Embryonic facial prominence (tissue), 1 donor: ENCODE data around the gene SUN1.

Experiments
- DNase-seq: peaks from one replicate; pipeline ENCODE4 v3.0.0-alpha.2; 2016; ENCODE audit errors: extremely low spot score

SUN1 gene

DNA sequence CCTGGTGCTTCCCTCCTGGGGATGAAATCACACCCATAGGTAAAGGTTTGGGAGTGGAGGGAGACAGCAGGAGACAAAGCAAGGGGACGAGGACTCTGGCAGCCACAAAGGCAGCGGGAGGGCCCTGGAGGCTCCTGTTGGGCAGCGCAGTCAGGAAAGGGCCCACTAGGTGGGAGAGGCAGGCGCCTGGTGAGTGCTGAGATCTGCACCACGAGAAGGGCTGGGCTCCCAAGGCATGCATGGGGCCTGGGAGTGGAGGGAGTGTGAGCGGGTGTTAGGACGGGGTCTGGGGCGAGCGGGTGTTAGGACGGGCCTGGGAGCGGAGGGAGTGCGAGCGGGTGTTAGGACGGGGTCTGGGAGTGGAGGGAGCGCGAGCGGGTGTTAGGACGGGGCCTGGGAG, 57.1 kb downstream of the SUN1 start:
- no peak for DNase-seq

DNA sequence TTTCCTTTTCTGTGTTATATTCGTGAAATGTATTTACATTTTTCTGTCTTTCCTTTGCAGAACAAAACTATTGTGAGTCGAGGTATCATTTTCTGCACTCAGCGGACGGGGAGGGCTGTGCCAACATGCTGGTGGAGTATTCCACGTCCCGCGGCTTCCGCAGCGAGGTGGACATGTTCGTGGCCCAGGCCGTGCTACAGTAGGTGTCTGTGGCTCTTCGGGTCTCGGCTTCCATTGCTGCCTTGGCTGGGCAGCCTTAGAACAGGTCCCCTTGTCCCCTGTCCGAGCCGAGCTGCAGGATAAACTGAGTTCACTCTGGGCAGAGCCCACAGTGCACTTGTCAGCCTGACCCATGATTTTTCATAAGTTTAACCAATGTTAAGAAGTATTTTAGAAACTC, 58.6 kb downstream of the SUN1 start:
- DNase-seq = no peak

DNA sequence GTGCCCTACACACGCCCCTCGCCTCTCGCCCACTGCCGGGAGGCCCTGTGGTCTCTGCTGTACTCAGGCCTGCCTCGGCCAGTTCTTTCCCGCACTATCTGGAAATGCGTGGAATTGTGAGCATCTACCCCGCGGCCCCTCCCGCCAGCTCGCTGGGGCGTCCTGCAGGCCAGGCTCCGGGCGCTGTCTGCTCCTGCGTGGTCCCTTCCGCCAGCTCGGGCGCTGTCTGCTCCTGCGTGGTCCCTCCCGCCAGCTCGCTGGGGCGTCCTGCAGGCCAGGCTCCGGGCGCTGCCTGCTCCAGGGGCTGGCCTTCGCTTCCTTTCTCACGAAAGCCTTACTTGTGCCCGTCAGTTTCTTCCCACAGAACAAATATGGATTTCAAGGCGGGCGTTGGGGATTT, 59.0 kb downstream of the SUN1 start:
- no peak for DNase-seq

GRCh38 chr7:891805-892204, 59.5 kb downstream of the SUN1 start:
- DNase-seq = no peak

DNA sequence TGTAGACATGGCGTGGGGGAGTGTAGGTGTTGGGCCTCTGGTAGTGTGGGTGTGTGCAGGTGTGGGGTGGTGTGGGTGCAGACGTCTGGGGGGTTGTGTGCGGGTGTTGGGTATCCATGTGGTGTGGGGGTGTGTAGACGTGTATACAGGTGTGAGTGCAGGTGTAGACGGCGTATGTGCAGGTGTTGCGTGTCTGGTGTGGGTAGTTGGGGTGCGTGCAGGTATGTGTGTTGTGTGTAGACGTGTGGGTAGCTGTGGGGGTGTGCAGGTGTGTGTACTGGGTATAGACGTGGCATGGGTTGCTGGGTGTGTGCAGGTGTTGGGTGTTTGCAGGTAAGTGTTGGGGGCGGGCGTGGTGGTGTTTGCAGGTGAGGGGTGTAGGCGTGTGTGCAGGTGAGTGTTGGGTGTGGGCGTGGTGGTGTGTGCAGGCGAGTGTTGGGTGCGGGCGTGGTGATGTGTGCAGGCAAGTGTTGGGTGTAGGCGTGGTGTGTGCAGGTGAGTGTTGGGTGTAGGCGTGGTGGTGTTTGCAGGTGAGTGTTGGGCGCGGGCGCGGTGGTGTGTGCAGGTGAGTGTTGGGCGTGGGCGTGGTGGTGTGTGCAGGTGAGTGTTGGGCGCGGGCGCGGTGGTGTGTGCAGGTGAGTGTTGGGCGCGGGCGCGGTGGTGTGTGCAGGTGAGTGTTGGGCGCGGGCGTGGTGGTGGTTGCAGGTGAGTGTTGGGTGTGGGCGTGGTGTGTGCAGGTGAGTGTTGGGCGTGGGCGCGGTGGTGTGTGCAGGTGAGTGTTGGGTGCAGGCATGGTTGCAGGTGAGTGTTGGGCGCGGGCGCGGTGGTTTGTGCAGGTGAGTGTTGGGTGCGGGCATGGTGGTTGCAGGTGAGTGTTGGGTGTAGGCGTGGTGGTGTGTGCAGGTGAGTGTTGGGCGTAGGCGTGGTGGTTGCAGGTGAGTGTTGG, 60.6 kb downstream of the SUN1 start:
- DNase-seq = no peak

DNA sequence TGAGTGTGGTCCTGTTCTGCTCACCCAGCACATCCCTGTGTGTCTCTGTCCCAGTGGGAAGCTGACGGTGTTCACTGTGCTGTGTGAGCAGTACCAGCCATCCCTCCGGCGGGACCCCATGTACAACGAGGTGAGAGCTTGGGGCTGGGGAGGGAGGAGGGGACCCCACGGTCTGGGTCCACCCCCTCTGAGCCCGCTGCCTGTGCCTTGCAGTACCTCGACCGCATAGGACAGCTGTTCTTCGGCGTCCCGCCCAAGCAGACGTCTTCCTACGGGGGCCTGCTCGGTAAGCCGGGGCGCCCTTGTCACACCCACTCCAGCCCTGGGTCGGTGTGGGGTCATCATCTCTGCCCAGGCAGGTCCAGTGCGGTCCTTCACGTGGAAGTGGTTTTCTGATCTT, 61.4 kb downstream of the SUN1 start:
- no peak for DNase-seq

DNA sequence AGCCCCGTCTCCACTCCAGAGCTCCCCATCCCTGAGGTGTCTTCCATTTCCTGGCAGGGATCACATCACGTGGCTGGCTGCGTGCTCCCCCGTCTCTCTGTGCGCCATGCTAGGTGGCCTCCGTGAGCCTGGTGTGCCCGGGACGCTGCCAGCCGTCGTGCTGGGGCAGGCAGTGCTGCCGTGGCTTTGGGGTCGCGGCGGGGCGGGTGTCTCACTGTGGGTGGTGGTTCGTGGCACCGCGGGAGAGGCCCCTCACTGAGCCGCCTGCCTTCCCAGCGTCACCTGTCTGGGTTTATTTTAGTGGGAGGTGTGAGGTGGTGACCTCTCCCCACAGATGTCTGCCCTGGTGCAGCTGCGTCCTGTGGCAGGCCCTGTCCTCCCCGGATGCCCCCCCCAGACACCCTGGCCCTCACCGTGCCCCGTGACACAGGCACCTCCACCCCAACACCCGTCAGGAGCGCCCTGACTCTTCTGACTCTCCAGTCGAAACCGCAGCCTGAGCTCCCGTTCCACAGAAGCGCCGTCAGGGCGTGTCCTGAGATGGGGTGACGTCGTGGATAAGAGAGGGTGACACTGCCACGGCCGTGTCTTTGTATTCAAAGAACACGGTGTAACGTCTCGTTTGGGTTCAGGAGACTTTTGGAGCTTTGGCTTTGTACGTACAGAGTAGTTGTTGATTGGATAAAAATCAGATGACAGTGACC, 62.0 kb downstream of the SUN1 start:
- DNase-seq = no peak

- DNase-seq = no peak
Observed at GRCh38 chr7:894927-895450, 62.7 kb downstream of the SUN1 start.

DNA sequence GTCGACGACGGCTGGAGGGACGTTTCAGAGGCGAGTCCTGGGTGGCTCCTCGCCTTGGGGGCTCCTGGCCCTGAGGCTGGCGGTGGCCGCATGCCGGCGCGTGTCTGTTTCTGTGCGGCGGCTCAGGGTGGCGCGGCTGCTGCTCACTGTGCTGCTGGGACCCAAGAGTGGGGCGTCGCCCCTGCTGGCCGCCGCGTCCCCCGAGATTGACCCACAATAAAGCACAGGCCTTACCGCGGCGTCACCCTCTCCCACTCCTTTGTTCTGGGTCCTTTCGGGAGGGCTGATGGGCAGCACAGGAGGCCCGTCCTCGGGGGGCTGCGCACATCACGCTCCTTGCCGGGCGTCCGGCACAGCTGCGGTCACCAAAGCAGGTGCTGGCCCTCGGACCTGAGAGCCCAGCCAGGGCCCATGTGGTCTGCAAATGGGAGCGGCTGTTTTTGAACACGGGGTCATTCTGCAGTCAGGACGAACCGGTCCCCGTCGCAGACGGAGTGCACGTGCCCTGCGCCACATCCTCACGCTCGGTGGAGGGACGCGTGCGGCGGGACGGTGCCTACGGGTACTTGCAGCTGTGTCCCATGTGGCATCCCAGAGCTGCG, 63.3 kb downstream of the SUN1 start:
- no peak for DNase-seq

- no peak for DNase-seq
Observed at GRCh38 chr7:896346-897075, 64.2 kb downstream of the SUN1 start.

GRCh38 chr7:897086-897485, 64.8 kb downstream of the SUN1 start:
- no peak for DNase-seq

GRCh38 chr7:897771-898376, 65.6 kb downstream of the SUN1 start:
- no peak for DNase-seq

DNA sequence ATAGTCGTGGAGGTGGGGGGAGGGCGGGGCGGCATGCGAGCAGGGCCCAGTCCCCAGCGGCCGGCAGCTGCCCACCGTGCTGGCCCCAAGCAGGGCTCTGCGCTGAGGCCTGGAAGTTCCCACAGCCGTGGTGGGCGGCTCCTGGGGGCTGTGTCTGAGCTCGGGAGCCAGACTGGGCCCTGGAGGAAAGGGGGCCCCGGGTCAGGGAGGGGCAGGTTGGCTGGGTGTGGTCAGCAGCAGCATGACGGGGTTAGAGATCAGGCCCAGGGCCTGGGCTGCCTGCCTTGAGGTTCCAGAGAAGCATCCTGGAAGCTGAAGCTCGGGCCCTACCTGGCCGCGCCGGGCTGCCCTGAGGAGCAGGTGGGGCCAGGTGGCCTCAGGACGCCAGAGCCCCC, 66.2 kb downstream of the SUN1 start:
- DNase-seq = no peak

- no peak for DNase-seq
Observed at GRCh38 chr7:898855-899681, 66.8 kb downstream of the SUN1 start.

DNA sequence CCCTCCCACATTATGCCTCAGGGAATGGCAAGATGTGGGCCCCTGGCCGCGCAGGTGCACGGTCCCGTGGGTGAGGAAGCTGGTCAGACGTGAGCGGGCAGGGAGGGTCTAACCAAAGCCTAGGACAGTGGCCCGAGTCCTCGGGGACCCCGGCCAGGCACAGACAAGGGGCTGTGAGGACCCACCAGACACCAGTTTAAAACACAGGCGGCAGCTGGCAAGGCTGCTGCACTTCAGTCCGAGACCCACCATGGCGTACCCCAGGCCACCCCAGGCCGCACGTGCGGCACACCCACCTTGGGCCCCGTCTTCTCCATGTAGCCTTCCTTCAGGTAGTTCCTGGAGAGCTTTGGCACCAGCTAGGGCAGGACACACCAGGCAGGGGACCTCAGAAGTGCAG, 67.5 kb downstream of the SUN1 start:
- DNase-seq = no peak

DNA sequence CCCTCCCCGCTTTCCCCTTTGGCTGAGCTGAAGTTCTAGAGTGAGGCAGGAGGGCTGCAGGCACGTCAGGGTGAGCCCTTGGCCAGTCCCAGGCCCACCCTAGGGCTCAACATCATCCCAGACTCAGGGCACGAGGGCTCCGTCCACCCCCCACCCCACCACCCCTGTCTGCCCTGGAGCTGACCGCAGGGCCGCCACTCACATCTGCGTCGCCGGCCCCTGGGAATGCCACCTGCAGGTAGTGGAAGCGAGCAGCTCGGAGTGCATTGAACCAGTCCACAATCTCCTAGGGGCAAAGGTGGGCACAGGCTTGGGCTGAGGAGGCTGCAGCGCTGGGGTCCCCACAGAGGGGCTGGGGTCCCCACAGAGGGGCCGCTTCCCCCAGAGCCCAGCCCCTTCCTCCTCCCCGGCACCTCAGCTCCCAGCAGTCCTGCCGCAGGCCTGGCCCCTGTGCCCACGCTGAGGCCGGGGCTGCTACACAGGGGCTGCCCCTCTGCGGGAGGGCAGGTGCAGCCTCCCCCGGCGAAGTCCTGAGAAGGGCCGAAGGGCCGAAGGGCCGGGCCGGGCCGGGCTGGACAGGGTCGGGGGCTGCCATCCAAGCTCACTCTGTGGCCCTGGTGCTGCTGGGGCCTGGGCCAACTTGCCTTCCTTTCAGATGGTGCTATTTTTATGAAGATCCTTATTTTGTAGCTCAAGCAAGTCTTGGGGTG, 68.2 kb downstream of the SUN1 start:
- DNase-seq = no peak

- DNase-seq = no peak
Observed at GRCh38 chr7:901041-901387, 68.7 kb downstream of the SUN1 start.

DNA sequence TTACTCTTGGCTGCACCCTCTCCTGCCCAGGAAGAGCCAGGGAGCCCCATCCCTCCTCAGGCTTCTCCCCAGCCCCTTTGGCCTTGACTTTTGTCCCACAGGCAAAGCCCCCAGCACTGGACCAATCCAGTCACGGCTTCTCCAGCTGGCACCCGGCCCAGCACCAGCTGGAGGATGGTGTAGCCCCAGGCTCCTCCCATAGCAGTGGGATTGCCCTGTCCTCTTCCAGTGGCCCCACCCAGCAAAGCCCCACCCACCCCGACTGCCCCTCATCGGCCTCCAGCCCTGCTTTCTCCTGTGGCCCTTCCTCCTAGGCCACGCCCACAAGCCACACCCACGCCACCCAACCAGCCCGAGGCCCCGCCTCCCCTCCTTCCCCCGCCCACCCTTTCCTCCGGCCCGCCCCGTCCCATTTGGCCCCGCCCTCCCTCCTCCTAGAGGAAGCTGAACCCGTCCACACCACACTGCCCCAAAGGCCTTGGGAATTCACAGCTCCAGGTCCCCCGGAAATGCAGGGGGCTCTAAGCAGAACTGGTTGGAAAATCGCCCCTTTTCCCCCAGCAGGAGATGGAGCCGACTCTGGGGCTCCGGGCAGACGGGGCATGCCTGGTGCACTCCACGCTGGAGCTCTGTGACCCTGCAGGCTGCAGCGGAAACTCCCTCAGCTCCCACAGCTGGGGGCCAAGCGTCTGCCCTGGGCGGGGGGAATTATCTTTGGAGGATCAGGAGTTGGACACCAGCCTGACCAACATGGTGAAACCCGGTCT, 69.3 kb downstream of the SUN1 start:
- no peak for DNase-seq

GRCh38 chr7:902996-903395, 70.7 kb downstream of the SUN1 start:
- no peak for DNase-seq
